ENCODE results near the gene GPSM1. TPM values are rescaled to one million over a fixed set of nuclear protein-coding genes. Genes with fewer than 3 reads are reported as not detected.
"Not testable (repeated sequence)": the region's sequence is repeated elsewhere in the genome, so short reads cannot be mapped to it uniquely, and the experiment has no call there.

GPSM1 gene
- total and polyA plus RNA-seq, 8 donors: 3.5 to 17.4 (median 12.1) TPM

DNA sequence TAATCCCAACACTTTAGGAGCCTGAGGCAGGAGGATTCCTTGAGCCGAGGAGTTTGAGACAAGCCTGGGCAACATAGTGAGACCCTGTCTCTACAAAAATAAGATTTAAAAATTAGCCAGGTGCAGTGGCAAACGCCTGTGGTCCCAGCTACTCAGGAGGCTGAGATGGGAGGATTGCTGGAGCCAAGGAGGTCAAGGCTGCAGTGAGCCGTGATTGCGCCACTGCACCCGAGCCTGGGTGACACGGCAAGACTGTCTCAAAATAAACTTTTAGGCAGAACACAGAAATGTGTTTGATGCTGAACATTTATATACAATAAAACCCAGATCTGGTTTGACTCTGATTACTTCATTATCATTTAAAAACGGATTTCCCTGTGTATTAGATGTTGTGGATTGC, 78.1 kb downstream of the GPSM1 start:
- no peaks in the 10 kb centered on the region for H3K27me3 ChIP-seq
- no peak overlapping the region for H3K27ac ChIP-seq
- DNase-seq: no peak
- no peak overlapping the region for H3K4me3 ChIP-seq
- peaks cover 32 to 63% (median 60%) of the 10 kb centered on the region in 4 donors for H3K36me3 ChIP-seq
- intact Hi-C loops (cut with DNase I; ENCODE audit: low total_unique reads): loop anchor here (10.0 kb wide), 1 partner anchor 71 kb away; no protein-coding TSS in a partner anchor
- H3K4me1 ChIP-seq: peaks cover 13 to 22% (median 18%) of the 10 kb centered on the region in 4 donors
- no peak for TF ChIP-seq POLR2A (IDR thresholded peaks at IDR 0.05)
- TF ChIP-seq EP300 (IDR thresholded peaks at IDR 0.05): no peak
- TF ChIP-seq, protein P1, sequence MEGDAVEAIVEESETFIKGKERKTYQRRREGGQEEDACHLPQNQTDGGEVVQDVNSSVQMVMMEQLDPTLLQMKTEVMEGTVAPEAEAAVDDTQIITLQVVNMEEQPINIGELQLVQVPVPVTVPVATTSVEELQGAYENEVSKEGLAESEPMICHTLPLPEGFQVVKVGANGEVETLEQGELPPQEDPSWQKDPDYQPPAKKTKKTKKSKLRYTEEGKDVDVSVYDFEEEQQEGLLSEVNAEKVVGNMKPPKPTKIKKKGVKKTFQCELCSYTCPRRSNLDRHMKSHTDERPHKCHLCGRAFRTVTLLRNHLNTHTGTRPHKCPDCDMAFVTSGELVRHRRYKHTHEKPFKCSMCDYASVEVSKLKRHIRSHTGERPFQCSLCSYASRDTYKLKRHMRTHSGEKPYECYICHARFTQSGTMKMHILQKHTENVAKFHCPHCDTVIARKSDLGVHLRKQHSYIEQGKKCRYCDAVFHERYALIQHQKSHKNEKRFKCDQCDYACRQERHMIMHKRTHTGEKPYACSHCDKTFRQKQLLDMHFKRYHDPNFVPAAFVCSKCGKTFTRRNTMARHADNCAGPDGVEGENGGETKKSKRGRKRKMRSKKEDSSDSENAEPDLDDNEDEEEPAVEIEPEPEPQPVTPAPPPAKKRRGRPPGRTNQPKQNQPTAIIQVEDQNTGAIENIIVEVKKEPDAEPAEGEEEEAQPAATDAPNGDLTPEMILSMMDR (IDR thresholded peaks at IDR 0.05): no peak
- no peak for TF ChIP-seq POLR2AphosphoS5 (IDR thresholded peaks at IDR 0.05)
- no peaks in the 10 kb centered on the region for H3K9me3 ChIP-seq
- whole genome bisulfite sequencing, 5 donors: 83 to 91% (median 86%) methylated on average over 7 of the region's 7 CpGs

DNA sequence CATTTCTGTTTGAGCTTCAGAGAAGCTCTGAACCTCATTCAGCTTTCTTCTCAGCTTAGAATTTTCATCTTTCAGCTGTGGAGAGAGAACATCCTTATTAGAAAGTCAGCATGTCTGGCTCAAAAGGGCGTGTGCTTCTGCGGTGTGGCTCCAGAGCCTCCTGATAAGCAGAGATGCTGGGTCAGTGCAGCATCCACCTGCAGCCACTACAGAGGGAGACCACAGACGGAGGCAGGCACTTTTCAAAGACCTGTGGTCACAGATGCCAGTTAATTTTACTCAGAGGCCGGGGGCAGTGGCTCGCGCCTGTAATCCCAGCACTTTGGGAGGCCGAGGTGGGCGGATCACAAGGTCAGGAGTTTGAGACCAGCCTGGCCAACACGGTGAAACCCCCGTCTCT, 78.6 kb downstream of the GPSM1 start:
- not testable (repeated sequence) for H3K27me3 ChIP-seq, H3K4me3 ChIP-seq, DNase-seq, H3K9me3 ChIP-seq, H3K27ac ChIP-seq
- intact Hi-C loops (cut with DNase I; ENCODE audit: low total_unique reads): loop anchor here (10.0 kb wide), 1 partner anchor 71 kb away; no protein-coding TSS in a partner anchor
- 87 to 90% (median 89%) methylated on average over 10 of the region's 10 CpGs for WGBS, 5 donors
- Histone ChIP-seq H3K36me3 (peaks cover 32 to 63% (median 60%) of the 10 kb centered on the region in 4 donors), H3K4me1 (peaks cover 12 to 19% (median 17%) of the 10 kb centered on the region in 4 donors)

DNA sequence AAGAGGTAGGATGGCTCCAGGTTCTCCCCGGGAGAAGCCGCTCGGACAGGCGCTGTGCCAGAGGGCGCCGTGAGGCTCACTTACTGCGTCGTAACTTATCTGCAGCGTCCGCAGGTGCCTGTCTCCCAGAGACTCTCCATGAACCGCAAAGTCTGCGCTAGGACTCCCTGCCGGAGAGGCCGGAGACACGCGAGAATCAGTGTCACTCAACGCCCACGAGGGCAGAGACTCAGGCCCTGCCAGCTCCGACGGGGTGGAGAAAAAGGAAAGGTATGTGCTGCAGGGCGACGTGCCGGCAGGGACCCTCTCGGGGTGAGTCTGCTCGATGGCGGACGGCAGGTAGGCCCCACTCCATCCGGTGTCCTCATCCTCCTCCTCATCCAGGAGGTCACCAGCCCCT, 79.7 kb downstream of the GPSM1 start:
- not testable (repeated sequence) for H3K27ac ChIP-seq, H3K9me3 ChIP-seq, H3K4me3 ChIP-seq, DNase-seq, H3K27me3 ChIP-seq
- H3K4me1 ChIP-seq: peaks cover 22 to 30% (median 28%) of the 10 kb centered on the region in 4 donors
- intact Hi-C loops (cut with DNase I; ENCODE audit: low total_unique reads): loop anchor here (10.0 kb wide), 1 partner anchor 72 kb away; no protein-coding TSS in a partner anchor
- 91 to 95% (median 93%) methylated on average over 28 of the region's 28 CpGs for WGBS, 5 donors
- peaks cover 32 to 57% (median 55%) of the 10 kb centered on the region in 4 donors for H3K36me3 ChIP-seq

DNA sequence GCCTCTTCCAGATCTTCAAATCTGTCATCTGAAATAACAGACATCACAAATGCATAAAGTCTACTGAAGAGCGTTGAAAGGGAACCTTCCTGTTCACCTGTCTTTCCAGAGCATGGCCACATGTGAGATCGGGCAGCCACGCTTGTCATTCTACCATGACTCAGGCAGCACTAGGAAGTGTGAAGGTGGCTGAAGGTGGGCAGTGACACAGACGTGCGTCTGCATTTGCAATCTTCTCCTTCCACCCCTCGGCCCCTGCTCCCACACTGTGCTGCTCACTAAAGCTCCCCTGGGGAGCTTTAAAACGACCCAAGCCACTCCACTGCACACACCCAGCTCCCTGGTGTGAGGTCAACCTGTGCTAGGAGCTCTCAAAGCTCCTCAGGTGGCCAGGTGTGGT, 80.6 kb downstream of the GPSM1 start:
- Histone ChIP-seq H3K27ac (no peak overlapping the region), H3K4me3 (no peak overlapping the region), H3K4me1 (peaks cover 22 to 34% (median 30%) of the 10 kb centered on the region in 4 donors), H3K27me3 (no peaks in the 10 kb centered on the region), H3K36me3 (peaks cover 36 to 57% (median 54%) of the 10 kb centered on the region in 4 donors), H3K9me3 (no peaks in the 10 kb centered on the region)
- intact Hi-C loops (cut with DNase I; ENCODE audit: low total_unique reads): loop anchor here (10.0 kb wide), 1 partner anchor 73 kb away; no protein-coding TSS in a partner anchor
- WGBS, 5 donors: 84 to 95% (median 86%) methylated on average over 7 of the region's 7 CpGs
- no peak for DNase-seq
- TF ChIP-seq, protein P1 (IDR thresholded peaks at IDR 0.05): no peak
- no peak for TF ChIP-seq POLR2AphosphoS5 (IDR thresholded peaks at IDR 0.05)
- TF ChIP-seq EP300 (IDR thresholded peaks at IDR 0.05): no peak
- TF ChIP-seq POLR2A (IDR thresholded peaks at IDR 0.05): no peak

Other genes with a start within 250 kb of the GPSM1 start
- gene NACC2, start 232.2 kb upstream of the GPSM1 start, total RNA-seq: 10 to 100 TPM in 4 of 5 donors, 1 to 10 TPM in 1; 9.5 to 69.2 (median 16.1) TPM
- gene NACC2, start 232.2 kb upstream of the GPSM1 start, polyA plus RNA-seq: 1 to 10 TPM; 4.1 to 7.0 (median 6.6) TPM
- 100 to 1,000 TPM in 1 of 5 donors, 10 to 100 TPM in 4; 17.4 to 105 (median 30.3) TPM for gene TMEM250, start 208.7 kb upstream of the GPSM1 start, total RNA-seq
- gene TMEM250, start 208.7 kb upstream of the GPSM1 start, polyA plus RNA-seq: 10 to 100 TPM; 15.6 to 19.4 (median 16.6) TPM
- gene LHX3, start 122.4 kb upstream of the GPSM1 start, total RNA-seq: not detected
- not detected for gene LHX3, start 122.4 kb upstream of the GPSM1 start, polyA plus RNA-seq
- 10 to 100 TPM in 2 of 5 donors, 1 to 10 TPM in 3; 4.7 to 33.5 (median 7.7) TPM for gene QSOX2, start 81.7 kb upstream of the GPSM1 start, total RNA-seq
- gene QSOX2, start 81.7 kb upstream of the GPSM1 start, polyA plus RNA-seq: 1 to 10 TPM; 1.5 to 4.5 (median 2.6) TPM
- 1 to 10 TPM in 2 of 5 donors, under 1 TPM in 2, not detected in 1; 0.45 to 2.8 (median 1.7) TPM for gene CCDC187, start 23.4 kb upstream of the GPSM1 start, total RNA-seq
- under 1 TPM; 0.12 to 0.31 (median 0.18) TPM for gene CCDC187, start 23.4 kb upstream of the GPSM1 start, polyA plus RNA-seq
- gene DNLZ, start 36.2 kb downstream of the GPSM1 start, total RNA-seq: 10 to 100 TPM in 1 of 5 donors, 1 to 10 TPM in 3, not detected in 1; 1.3 to 10.1 (median 7.4) TPM
- 10 to 100 TPM; 13.9 to 16.8 (median 15.0) TPM for gene DNLZ, start 36.2 kb downstream of the GPSM1 start, polyA plus RNA-seq
- 1 to 10 TPM in 3 of 5 donors, under 1 TPM in 1, not detected in 1; 0.92 to 8.2 (median 1.6) TPM for gene CARD9, start 46.1 kb downstream of the GPSM1 start, total RNA-seq
- 1 to 10 TPM in 2 of 3 donors, under 1 TPM in 1; 0.92 to 2.0 (median 1.1) TPM for gene CARD9, start 46.1 kb downstream of the GPSM1 start, polyA plus RNA-seq
- 10 to 100 TPM in 1 of 5 donors, 1 to 10 TPM in 4; 1.8 to 58.2 (median 5.8) TPM for gene SNAPC4, start 72.6 kb downstream of the GPSM1 start, total RNA-seq
- 1 to 10 TPM; 2.9 to 4.6 (median 4.1) TPM for gene SNAPC4, start 72.6 kb downstream of the GPSM1 start, polyA plus RNA-seq
- gene ENTR1, start 83.1 kb downstream of the GPSM1 start, total RNA-seq: 100 to 1,000 TPM in 1 of 5 donors, 10 to 100 TPM in 4; 26.3 to 184 (median 71.2) TPM
- 10 to 100 TPM; 20.6 to 29.5 (median 27.2) TPM for gene ENTR1, start 83.1 kb downstream of the GPSM1 start, polyA plus RNA-seq
- gene PMPCA, start 83.1 kb downstream of the GPSM1 start, total RNA-seq: 100 to 1,000 TPM in 1 of 5 donors, 10 to 100 TPM in 4; 32.7 to 121 (median 59.5) TPM
- 10 to 100 TPM; 25.8 to 47.0 (median 32.6) TPM for gene PMPCA, start 83.1 kb downstream of the GPSM1 start, polyA plus RNA-seq
- 10 to 100 TPM in 2 of 5 donors, 1 to 10 TPM in 3; 6.2 to 32.1 (median 9.7) TPM for gene INPP5E, start 112.3 kb downstream of the GPSM1 start, total RNA-seq
- gene INPP5E, start 112.3 kb downstream of the GPSM1 start, polyA plus RNA-seq: 1 to 10 TPM; 3.2 to 9.0 (median 4.2) TPM
- 100 to 1,000 TPM in 1 of 5 donors, 10 to 100 TPM in 4; 14.6 to 105 (median 60.3) TPM for gene SEC16A, start 155.5 kb downstream of the GPSM1 start, total RNA-seq
- gene SEC16A, start 155.5 kb downstream of the GPSM1 start, polyA plus RNA-seq: 10 to 100 TPM; 29.9 to 44.2 (median 32.2) TPM
- 100 to 1,000 TPM in 1 of 5 donors, 10 to 100 TPM in 4; 18.4 to 338 (median 62.5) TPM for gene NOTCH1, start 218.5 kb downstream of the GPSM1 start, total RNA-seq
- 1 to 10 TPM; 1.4 to 7.9 (median 2.3) TPM for gene NOTCH1, start 218.5 kb downstream of the GPSM1 start, polyA plus RNA-seq